ENCODE data around the gene ANG. TPM values are rescaled to one million over a fixed set of nuclear protein-coding genes. Genes with fewer than 3 reads are reported as not detected.
A peak's percentile ranks its signal among the peaks of the same experiment; 100 is the strongest.
"Not testable (repeated sequence)": the region's sequence is repeated elsewhere in the genome, so short reads cannot be mapped to it uniquely, and the experiment has no call there.

ANG gene
- polyA plus RNA-seq, 1 donor, result 43.6 TPM

DNA sequence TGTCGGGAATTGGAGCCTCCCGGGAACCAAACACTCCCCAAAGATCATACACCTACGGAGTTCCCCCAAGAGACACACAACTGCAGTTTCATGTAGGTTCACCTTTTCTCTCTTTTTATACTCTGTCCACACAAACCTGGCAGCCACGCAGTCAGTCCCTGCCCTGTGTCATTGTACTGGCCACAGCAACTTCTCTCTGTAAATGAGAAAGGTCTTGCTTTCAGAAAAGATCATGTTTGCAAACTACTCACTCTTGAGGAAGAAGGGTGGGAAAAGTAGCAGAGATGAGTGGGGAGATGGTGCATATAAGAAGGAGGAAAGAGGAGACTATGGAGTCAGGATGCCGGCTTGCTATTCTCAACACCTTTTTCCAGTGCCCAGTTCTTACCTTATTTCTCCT, 10.4 kb downstream of the ANG start:
- Histone ChIP-seq H3K9me3 (ENCODE audit: control insufficient read depth, low read depth, low read length) (no peaks in the 10 kb centered on the region), H3K27ac (ENCODE audit: low read length) (no peak overlapping the region), H3K4me3 (ENCODE audit: low read length) (no peak overlapping the region), H3K27me3 (ENCODE audit: control insufficient read depth, insufficient read depth, low read length) (no peaks in the 10 kb centered on the region), H3K36me3 (ENCODE audit: control insufficient read depth, insufficient read depth, low read length) (peaks cover 8% of the 10 kb centered on the region), H3K4me1 (ENCODE audit: control insufficient read depth, insufficient read depth, low read length) (no peaks in the 10 kb centered on the region)
- no peak for DNase-seq
- WGBS (ENCODE audit: insufficient coverage, low lambda C conversion rate), result 100% methylated on average over 1 of the region's 5 CpGs

DNA sequence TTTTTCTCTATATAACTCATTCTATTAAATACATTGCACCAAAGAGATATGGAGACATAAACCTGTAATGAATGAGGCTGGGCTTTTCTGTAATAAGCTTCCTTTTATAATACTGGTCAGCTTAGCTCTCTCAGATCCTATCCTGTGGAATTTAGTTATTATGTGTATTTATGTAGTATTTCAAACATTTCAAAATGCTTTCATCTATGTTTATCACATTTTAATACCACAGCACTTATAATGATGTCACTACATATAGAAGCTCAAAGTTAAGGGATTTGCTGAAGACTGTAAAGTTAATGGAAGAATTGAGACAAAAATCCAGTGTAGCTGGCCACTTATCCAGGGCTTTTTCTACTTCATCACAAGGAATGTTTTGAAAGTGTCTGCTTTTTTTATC, 11.4 kb downstream of the ANG start:
- Histone ChIP-seq H3K9me3 (ENCODE audit: control insufficient read depth, low read depth, low read length) (no peaks in the 10 kb centered on the region), H3K4me3 (ENCODE audit: low read length) (no peak overlapping the region), H3K27me3 (ENCODE audit: control insufficient read depth, insufficient read depth, low read length) (no peaks in the 10 kb centered on the region), H3K4me1 (ENCODE audit: control insufficient read depth, insufficient read depth, low read length) (no peaks in the 10 kb centered on the region), H3K36me3 (ENCODE audit: control insufficient read depth, insufficient read depth, low read length) (peaks cover 6% of the 10 kb centered on the region), H3K27ac (ENCODE audit: low read length) (no peak overlapping the region)
- DNase-seq, result no peak

DNA sequence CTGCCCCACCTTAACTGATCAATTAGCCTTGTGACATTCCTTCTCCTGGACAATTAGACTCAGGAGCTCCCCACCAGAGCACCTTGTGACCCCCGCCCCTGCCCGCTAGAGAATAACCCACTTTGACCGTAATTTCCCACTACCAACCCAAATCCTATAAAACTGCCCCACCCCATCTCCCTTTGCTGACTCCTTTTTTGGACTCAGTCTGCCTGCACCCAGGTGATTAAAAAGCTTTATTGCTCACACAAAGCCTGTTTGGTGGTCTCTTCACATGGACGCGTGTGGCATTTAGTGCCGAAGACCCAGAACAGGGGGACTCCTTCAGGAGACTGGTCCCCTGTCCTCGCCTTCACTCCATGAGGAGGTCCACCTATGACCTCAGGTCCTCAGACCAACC, 12.4 kb downstream of the ANG start:
- DNase-seq; H3K27ac ChIP-seq (ENCODE audit: low read length); H3K36me3 ChIP-seq (ENCODE audit: control insufficient read depth, insufficient read depth, low read length); H3K4me1 ChIP-seq (ENCODE audit: control insufficient read depth, insufficient read depth, low read length); H3K9me3 ChIP-seq (ENCODE audit: control insufficient read depth, low read depth, low read length); H3K27me3 ChIP-seq (ENCODE audit: control insufficient read depth, insufficient read depth, low read length); H3K4me3 ChIP-seq (ENCODE audit: low read length): not testable (repeated sequence)
- no CpG with 5 or more reads among the region's 7 CpGs for WGBS (ENCODE audit: insufficient coverage, low lambda C conversion rate)

DNA sequence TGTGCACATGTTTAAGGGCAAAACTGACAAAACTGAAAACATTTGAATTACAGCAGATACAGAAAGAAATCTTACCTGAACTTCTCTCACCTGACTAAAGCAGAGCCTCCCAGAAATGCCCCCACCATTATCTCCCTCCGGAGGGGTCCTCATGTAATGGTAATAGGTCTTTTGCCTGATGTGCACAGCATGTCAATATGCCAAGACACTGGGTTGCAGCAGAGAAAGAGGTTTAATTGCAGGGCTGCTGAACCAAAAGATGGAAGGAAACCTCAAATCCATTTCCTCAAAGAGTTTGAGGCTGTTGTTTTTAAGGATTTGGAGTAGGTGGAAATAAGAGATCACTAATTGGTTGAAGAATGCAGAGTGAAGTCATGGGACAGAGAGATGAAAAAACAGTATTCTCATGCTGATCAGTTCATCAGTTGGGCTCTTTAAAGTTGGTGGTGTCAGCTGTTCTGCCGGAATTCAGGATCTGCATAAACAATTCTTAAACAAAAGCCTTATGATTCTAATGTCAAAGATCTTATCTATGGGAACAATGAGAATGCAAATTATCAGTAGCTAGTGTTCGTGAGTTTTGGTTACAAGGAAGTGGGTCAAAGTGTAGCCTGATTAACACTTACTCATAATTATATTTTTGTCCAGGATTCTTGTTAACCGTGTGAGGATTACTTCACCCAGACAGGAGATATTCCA, 18.2 kb downstream of the ANG start:
- Histone ChIP-seq H3K4me1 (ENCODE audit: control insufficient read depth, insufficient read depth, low read length) (no peaks in the 10 kb centered on the region), H3K27ac (ENCODE audit: low read length) (no peak overlapping the region)
- 33% methylated on average over 1 of the region's 4 CpGs for whole genome bisulfite sequencing (ENCODE audit: insufficient coverage, low lambda C conversion rate)

DNA sequence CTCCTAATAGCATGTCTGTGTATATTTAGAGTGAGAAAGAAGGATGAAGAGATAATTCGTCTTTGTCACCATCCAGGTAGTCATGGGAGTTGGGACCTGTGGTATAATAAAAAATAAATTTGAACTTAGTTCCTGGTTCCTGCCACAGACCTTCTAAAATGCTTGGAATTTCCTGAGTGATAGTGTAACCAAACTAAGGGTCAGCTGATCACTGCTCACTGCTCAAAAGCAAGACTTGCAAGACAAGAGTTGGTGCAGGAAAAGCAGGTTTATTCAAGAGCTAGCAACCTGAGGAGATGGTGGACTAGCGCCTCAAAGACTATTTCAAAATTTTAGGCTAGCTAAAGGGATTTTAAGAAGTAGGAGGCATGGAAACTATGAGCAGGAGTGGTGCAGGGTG, 19.1 kb downstream of the ANG start:
- no peaks in the 10 kb centered on the region for H3K4me1 ChIP-seq (ENCODE audit: control insufficient read depth, insufficient read depth, low read length)
- no peaks in the 10 kb centered on the region for H3K27me3 ChIP-seq (ENCODE audit: control insufficient read depth, insufficient read depth, low read length)
- no peaks in the 10 kb centered on the region for H3K36me3 ChIP-seq (ENCODE audit: control insufficient read depth, insufficient read depth, low read length)
- DNase-seq, result no peak
- no CpG with 5 or more reads among the region's 2 CpGs for WGBS (ENCODE audit: insufficient coverage, low lambda C conversion rate)
- no peak overlapping the region for H3K4me3 ChIP-seq (ENCODE audit: low read length)
- H3K9me3 ChIP-seq (ENCODE audit: control insufficient read depth, low read depth, low read length), result no peaks in the 10 kb centered on the region
- H3K27ac ChIP-seq (ENCODE audit: low read length), result no peak overlapping the region

More for the DNA sequence above, 18.2 kb downstream of the ANG start:
- H3K27me3 ChIP-seq (ENCODE audit: control insufficient read depth, insufficient read depth, low read length), result no peaks in the 10 kb centered on the region
- H3K36me3 ChIP-seq (ENCODE audit: control insufficient read depth, insufficient read depth, low read length), result no peaks in the 10 kb centered on the region
- H3K9me3 ChIP-seq (ENCODE audit: control insufficient read depth, low read depth, low read length), result no peaks in the 10 kb centered on the region
- no peak for DNase-seq
- H3K4me3 ChIP-seq (ENCODE audit: low read length), result no peak overlapping the region

DNA sequence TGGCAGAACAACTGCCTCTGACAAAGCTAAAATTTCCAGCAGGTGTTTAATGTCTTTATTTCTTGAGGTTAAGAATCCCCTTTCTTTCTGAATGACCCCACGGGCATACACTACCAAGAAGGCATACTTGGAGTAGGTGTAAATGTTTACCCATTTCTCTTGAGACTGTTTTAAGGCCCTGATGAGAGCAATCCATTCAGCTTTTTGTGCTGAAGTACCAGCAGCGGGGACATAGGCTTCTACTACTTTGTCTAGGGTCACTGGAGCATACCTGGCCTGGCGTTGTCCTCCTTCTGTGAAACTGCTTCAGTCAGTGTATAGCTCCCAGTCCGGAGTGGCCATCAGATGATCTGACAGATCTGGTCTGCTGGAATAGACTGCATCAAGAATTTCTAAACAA, 22.7 kb downstream of the ANG start:
- Histone ChIP-seq H3K36me3 (ENCODE audit: control insufficient read depth, insufficient read depth, low read length) (no peaks in the 10 kb centered on the region), H3K4me3 (ENCODE audit: low read length) (no peak overlapping the region), H3K9me3 (ENCODE audit: control insufficient read depth, low read depth, low read length) (no peaks in the 10 kb centered on the region), H3K4me1 (ENCODE audit: control insufficient read depth, insufficient read depth, low read length) (no peaks in the 10 kb centered on the region), H3K27ac (ENCODE audit: low read length) (no peak overlapping the region), H3K27me3 (ENCODE audit: control insufficient read depth, insufficient read depth, low read length) (no peaks in the 10 kb centered on the region)
- DNase-seq, result no peak
- 100% methylated on average over 1 of the region's 4 CpGs for WGBS (ENCODE audit: insufficient coverage, low lambda C conversion rate)

DNA sequence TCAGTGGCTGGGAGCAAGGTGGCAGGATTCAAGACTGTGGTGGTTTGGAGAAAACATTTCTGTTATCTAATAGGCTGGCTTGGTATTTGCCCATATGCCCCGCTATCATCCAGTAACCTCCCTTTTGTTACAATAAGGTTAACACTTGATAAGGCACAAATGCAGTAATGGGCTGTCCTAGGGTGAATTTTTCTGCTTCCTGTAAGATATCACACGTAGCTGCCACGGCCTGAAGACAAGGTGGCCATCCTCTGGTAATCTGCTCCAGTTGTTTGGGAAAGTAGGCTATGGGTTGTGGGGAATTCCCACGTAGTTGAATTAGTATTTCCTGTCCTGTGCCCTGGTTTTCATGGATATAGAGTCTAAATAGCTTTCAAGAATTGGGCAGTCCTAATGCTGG, 23.1 kb downstream of the ANG start:
- no peaks in the 10 kb centered on the region for H3K9me3 ChIP-seq (ENCODE audit: control insufficient read depth, low read depth, low read length)
- H3K27ac ChIP-seq (ENCODE audit: low read length), result no peak overlapping the region

DNA sequence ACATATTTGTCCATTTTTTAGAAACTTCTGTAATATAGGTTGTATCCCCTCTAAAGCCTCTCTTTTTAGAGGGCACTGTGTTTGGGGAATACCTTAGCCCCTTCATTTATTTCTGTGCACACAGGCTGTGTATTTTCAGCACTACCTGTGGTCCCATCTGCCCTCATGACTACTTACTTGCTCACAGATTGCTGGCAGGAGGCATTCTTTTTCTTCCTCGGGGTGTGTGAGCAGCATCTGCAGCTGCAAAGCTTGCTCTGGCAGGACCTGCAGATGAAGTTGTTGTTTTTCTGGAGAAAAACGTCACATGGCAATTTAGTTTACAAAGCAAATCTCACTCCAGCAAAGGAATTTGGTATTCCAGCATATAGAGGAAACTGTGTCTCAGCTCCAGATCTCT, 24.3 kb downstream of the ANG start:
- H3K27ac ChIP-seq (ENCODE audit: low read length), result no peak overlapping the region
- H3K4me3 ChIP-seq (ENCODE audit: low read length), result no peak overlapping the region
- no peaks in the 10 kb centered on the region for H3K9me3 ChIP-seq (ENCODE audit: control insufficient read depth, low read depth, low read length)
- no CpG with 5 or more reads among the region's 2 CpGs for WGBS (ENCODE audit: insufficient coverage, low lambda C conversion rate)
- no peak for DNase-seq
- H3K4me1 ChIP-seq (ENCODE audit: control insufficient read depth, insufficient read depth, low read length), result no peaks in the 10 kb centered on the region
- no peaks in the 10 kb centered on the region for H3K36me3 ChIP-seq (ENCODE audit: control insufficient read depth, insufficient read depth, low read length)
- no peaks in the 10 kb centered on the region for H3K27me3 ChIP-seq (ENCODE audit: control insufficient read depth, insufficient read depth, low read length)

More for the DNA sequence above, 23.1 kb downstream of the ANG start:
- no peaks in the 10 kb centered on the region for H3K27me3 ChIP-seq (ENCODE audit: control insufficient read depth, insufficient read depth, low read length)
- no peak overlapping the region for H3K4me3 ChIP-seq (ENCODE audit: low read length)
- no peaks in the 10 kb centered on the region for H3K4me1 ChIP-seq (ENCODE audit: control insufficient read depth, insufficient read depth, low read length)
- H3K36me3 ChIP-seq (ENCODE audit: control insufficient read depth, insufficient read depth, low read length), result no peaks in the 10 kb centered on the region
- DNase-seq, result no peak
- no CpG with 5 or more reads among the region's 4 CpGs for WGBS (ENCODE audit: insufficient coverage, low lambda C conversion rate)

DNA sequence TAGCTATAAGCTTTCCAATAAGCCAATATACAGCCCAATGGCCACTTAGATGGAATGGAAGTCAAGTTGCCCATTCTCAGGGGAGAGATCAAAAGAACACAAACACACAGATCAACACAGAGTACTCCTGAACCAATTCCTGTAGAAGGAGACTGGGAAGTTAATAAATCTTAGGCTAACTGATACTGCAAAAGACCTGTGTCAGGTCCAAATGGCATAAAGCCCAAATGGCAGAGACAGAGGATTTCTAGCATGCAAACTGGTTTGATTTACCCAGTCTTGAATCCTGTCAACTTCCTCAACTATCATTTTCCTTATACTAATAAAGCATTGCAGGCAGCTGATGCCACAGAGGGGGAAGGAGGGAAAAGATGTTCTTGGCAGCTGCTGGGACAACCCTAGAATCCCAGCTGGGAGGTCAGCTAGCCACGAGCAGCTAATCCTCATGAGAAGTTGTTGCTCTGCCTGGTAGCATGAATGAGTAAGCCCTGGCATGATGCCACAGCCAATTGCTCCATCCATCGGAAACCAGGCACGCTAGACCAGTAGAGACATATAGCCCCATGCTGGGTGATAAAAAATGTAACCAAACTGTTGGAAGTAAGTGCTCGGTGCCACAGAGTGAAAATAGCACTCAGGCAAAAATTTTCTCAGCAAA, 26.2 kb downstream of the ANG start:
- H3K4me1 ChIP-seq (ENCODE audit: control insufficient read depth, insufficient read depth, low read length), result peaks cover 11% of the 10 kb centered on the region
- DNase-seq, result no peak
- no peak overlapping the region for H3K4me3 ChIP-seq (ENCODE audit: low read length)
- 80% methylated on average over 1 of the region's 4 CpGs for WGBS (ENCODE audit: insufficient coverage, low lambda C conversion rate)
- no peak overlapping the region for H3K27ac ChIP-seq (ENCODE audit: low read length)
- H3K9me3 ChIP-seq (ENCODE audit: control insufficient read depth, low read depth, low read length), result no peaks in the 10 kb centered on the region
- H3K36me3 ChIP-seq (ENCODE audit: control insufficient read depth, insufficient read depth, low read length), result no peaks in the 10 kb centered on the region
- H3K27me3 ChIP-seq (ENCODE audit: control insufficient read depth, insufficient read depth, low read length), result no peaks in the 10 kb centered on the region

DNA sequence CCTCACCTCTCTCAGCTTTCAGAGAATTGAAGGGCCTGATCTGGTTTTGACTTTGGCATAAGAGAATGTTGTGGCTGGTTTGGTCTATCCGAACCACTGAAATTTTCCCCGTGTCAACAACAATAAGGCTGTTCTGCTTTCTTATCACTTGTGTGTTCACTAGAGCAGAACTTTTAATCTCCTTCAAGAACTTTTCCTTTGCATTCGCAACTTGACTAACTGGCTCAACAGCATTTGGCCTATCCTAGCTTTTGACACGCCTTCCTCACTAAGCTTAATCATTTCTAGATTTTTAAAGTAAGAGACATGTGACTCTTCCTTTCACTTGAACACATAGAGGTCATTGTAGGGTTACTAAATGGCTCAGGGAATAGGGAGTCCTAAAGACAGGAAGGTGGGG, 31.2 kb downstream of the ANG start:
- 40% methylated on average over 1 of the region's 4 CpGs for WGBS (ENCODE audit: insufficient coverage, low lambda C conversion rate)
- Histone ChIP-seq H3K36me3 (ENCODE audit: control insufficient read depth, insufficient read depth, low read length) (no peaks in the 10 kb centered on the region), H3K9me3 (ENCODE audit: control insufficient read depth, low read depth, low read length) (no peaks in the 10 kb centered on the region), H3K27me3 (ENCODE audit: control insufficient read depth, insufficient read depth, low read length) (peaks cover 19% of the 10 kb centered on the region), H3K27ac (ENCODE audit: low read length) (peak overlapping the region; percentile 35), H3K4me1 (ENCODE audit: control insufficient read depth, insufficient read depth, low read length) (peaks cover 11% of the 10 kb centered on the region), H3K4me3 (ENCODE audit: low read length) (no peak overlapping the region)
- DNase-seq, result peak; percentile 82 to 91

DNA sequence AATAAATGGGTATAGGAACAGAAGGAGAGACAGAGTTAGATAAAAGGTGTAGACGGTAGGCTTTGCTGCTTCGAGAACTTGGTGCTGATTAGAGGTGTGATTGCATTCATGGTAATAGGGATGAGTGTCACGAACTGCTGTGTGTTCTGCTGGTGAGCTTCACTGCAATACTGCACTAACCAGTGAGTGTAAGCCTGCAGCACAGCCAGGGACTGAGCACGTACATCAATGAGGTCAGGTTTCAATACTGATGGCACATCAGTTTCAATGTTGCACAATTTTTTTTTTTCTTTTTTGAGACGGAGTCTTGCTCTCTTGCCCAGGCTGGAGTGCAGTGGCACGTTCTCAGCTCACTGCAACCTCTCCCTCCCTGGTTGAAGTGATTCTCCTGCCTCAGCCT, 32.2 kb downstream of the ANG start:
- H3K27ac ChIP-seq (ENCODE audit: low read length), result no peak overlapping the region
- no CpG with 5 or more reads among the region's 6 CpGs for WGBS (ENCODE audit: insufficient coverage, low lambda C conversion rate)
- H3K27me3 ChIP-seq (ENCODE audit: control insufficient read depth, insufficient read depth, low read length), result peaks cover 19% of the 10 kb centered on the region
- H3K4me1 ChIP-seq (ENCODE audit: control insufficient read depth, insufficient read depth, low read length), result peaks cover 11% of the 10 kb centered on the region
- peaks cover under 1% of the 10 kb centered on the region for H3K9me3 ChIP-seq (ENCODE audit: control insufficient read depth, low read depth, low read length)
- no peaks in the 10 kb centered on the region for H3K36me3 ChIP-seq (ENCODE audit: control insufficient read depth, insufficient read depth, low read length)
- no peak overlapping the region for H3K4me3 ChIP-seq (ENCODE audit: low read length)
- no peak for DNase-seq
